ENCODE measurements around the gene C9orf57.

DNA sequence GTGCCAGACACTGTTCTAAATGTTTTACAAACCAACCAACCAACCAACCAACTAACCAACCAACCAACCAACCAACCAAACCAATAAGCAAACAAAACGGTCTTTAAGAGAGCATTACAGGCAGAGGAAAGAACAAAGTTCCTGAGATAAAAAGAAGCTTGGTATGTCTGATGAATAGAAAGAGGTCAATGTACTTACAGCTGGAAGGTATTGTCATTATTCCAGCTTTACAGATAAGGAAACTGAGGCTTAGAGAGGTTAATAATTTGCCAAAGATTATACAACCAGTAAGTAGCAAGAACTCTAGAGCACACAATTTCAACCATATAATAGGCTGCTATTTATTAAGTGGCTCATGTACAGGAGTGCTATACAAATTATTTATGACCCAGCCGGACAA, 29.6 kb downstream of the C9orf57 start:
- TF ChIP-seq POLR2A (IDR thresholded peaks at IDR 0.05; ENCODE audit: low read length) (no peak), GATA1 (IDR thresholded peaks at IDR 0.05; ENCODE audit: low read depth, low read length) (no peak)

Data from erythroblast (primary cell).